NCI-H1694 (cell line): ENCODE data around the gene TSKS.

Experiments used
- DNase-seq: peaks from one replicate; lab custom pipeline; 2025; lab: John Stamatoyannopoulos, UW

The TSKS gene

DNA sequence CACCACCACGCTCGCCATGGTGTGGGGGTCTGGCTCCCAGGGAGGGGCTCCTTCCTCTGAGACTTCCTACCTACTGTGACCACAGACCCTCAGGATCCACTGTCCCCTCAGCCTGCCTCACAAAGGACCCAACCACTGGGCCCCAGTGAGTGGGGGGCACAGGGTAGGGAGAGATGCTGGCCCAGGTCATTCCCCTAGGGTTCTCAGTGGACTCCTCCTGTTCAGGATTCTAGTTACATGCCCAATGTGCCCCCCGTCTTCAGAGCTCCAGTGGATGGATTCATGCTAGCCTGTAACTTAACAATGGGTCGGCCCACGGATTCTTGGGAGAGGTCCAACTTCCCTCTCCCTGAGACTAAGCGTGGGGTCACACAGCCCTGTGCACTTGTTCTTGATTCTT, at the start of gene TSKS:
TSS of gene TSKS (minus strand) at position 77 of the 400 bp plus-strand sequence. CDS start at position 18, 59 bp downstream.
- DNase-seq = no peak

DNA sequence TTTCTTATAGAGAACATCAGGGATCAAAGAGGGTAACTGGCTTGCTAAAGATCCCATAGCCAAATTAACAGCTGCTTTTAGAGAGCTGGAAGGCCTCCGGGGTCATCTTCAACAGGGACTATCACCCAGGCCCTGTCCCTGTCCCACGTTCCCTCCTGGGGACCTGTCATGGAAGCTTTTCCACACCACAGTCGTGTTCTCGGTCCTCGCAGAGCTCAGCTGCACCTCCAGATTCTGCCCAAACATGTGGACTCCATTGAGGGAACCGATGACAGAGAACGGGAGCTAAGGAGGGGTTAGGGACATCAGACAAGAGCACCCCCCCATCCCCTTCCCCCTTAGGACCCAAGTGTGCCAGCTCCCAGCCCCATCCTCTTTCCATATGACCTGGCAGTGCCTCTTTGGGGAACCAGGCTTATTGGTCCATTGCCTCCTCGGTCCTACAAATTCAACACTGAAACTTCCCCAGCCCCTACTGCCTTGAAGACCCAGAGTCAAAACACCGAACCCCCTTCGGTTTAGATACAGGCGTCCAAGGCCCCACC, 49.4 kb upstream of the TSKS start:
- no peak for DNase-seq

- DNase-seq = no peak
Measured at GRCh38 chr19:49811328-49811727, 48.2 kb upstream of the TSKS start.

DNA sequence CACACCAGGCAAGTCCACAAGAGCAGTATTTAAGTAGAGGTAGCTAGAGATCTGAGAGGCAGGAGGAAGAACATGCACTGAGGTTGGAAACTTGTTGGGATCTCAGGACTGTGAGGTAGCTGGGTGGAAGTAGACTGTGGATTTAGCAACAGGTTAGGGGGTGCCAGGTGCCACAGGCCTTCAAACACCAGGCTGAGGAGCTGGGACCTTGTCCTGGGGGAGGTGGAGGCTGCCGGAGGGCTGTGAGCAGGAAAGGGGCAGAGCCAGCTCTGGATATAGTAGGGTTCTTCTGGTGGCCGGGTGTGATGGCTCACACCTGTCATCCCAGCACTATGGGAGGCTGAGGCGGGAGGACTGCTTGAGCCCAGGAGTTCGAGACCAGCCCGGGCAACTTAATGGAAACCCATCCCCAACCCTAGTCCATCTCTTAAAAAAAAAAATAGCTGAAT, 46.9 kb upstream of the TSKS start:
- DNase-seq = no peak

DNA sequence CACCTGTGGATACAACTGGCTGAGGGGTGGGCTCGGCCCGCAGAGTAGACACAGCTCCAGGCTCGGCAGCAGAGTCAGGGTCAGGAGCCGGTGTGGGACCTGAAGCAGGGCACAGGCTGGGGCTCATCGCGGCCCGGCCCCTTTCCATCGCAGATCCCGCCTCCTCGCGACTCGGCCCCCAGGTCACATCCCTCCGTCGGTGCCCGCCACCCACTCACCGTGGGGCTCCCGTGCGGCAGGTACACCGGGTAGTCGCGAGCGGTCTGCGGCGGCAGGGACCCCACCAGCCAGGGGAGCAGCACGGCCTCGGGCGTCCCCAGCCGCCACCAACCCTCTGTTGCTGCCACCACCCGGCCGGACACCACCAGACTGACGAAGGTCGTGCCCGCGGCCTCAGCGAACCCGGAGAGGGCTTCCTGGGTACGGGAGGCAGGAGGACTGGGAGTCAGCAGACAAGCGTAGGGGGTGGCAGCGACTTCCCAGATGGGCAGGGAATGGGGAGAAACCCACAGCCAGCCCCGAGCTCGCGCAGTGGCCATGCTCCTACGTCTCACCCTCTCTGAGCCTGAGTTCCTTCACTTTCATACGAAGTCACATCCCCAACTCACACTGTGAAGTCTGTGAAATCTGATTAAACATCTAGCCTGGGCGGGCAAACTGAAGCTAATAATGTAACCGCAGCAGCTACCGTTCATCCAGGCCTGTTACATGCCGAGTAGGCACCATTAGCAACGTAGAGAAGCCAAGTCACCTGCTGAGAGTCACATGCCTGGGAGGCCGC, 46.2 kb upstream of the TSKS start:
- no peak for DNase-seq

- peak; percentile 61 for DNase-seq
Measured at GRCh38 chr19:49808711-49809159, 45.6 kb upstream of the TSKS start.

- DNase-seq = no peak
Measured at GRCh38 chr19:49807904-49808675, 45.0 kb upstream of the TSKS start.

- DNase-seq = no peak
Measured at GRCh38 chr19:49807058-49807903, 44.2 kb upstream of the TSKS start.

- DNase-seq = no peak
Measured at GRCh38 chr19:49806620-49806959, 43.5 kb upstream of the TSKS start.

GRCh38 chr19:49805822-49806619, 42.9 kb upstream of the TSKS start:
- no peak for DNase-seq

DNA sequence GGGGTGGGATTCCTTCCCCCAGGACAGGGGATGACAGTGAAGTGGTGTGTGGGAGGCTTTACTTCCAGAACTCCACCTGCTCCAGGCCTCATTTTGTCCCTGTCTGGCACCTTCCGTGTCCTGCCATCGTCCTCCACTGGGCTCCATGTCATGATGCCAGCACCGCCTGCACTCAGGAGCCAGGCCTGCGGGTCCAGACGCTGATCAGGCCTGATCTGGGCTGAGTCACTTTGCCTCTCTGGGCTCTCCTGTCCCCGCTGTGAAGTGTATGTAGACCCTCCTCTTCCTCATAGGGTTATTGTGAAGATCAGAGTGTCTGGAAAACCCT, 40.4 kb upstream of the TSKS start:
- DNase-seq = no peak

- no peak for DNase-seq
Measured at GRCh38 chr19:49802836-49803528, 39.9 kb upstream of the TSKS start.

DNA sequence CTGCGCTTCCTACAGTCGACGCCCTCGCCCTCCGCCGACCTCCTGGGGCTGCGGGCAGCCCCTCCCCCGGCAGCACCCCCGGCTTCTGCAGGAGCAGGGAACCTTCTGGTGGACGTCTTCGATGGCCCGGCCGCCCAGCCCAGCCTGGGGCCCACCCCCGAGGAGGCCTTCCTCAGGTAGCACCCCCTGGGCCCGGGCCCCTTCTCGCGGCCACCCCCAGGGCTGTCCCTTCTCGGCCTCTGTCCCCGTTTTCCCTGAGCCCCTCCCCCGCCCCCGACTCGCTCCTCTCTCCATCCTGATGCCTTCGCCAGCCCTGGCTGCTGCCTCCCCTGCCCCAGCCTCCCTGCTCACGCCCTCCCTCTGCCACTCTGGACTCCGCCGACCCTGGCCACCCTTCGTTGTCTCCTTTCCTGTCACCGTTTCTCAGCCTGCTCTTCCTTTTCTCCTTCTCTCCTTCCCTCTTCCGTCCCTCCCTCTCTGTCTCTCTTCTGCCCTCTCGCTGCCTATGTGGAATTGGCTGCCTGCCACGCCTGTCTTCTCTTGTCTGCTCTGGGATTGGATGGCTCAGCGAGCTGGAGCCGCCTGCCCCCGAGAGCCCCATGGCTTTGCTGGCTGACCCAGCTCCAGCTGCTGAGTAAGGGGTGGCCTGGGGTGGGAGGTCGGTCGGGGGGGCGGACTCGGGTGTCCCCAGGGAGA, 39.0 kb upstream of the TSKS start:
- peak; percentile 84 for DNase-seq

- no peak for DNase-seq
Measured at GRCh38 chr19:49801401-49801888, 38.3 kb upstream of the TSKS start.

DNA sequence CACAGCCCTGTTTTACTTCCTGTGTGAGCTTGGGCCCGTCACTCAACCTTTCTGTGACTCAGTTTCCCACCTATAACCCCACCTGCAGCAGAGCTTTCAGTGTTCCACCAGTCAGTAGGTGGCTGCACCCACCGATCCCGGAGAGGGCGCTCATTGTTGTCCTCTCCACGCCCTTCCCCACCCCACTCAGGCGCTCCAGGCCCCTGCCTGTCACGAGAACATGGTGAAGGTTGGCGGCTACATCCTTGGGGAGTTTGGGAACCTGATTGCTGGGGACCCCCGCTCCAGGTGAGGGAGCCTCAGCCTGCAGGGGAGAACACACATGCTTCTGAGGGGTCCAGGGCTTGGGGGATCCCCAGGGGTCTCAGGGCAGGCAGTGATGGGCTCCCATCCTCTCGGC, 37.7 kb upstream of the TSKS start:
- no peak for DNase-seq

DNA sequence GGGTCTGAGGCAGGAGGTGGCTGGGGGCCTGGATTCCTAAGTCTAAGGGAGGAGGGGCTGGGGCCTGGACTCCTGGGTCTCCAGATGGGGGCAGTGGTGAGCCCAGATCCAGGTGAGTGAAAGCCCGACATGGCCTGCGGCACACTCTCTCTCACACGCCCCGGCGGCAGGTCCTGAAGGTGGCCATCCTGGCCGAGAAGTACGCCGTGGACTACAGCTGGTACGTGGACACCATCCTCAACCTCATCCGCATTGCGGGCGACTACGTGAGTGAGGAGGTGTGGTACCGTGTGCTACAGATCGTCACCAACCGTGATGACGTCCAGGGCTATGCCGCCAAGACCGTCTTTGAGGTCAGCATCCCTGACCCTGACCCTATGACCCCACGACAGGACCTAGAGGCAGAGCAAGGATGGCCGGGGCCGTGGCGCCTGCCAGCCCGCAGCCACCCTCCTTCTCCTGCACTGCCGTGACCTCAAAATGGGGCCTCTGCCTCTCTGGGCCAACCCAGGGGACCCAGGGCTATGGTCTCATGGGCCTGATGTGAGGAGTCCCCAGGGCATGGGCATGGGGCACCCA, 36.8 kb upstream of the TSKS start:
- DNase-seq = no peak

GRCh38 chr19:49799271-49799797, 36.2 kb upstream of the TSKS start:
- no peak for DNase-seq

- no peak for DNase-seq
Measured at GRCh38 chr19:49798574-49798973, 35.5 kb upstream of the TSKS start.

DNA sequence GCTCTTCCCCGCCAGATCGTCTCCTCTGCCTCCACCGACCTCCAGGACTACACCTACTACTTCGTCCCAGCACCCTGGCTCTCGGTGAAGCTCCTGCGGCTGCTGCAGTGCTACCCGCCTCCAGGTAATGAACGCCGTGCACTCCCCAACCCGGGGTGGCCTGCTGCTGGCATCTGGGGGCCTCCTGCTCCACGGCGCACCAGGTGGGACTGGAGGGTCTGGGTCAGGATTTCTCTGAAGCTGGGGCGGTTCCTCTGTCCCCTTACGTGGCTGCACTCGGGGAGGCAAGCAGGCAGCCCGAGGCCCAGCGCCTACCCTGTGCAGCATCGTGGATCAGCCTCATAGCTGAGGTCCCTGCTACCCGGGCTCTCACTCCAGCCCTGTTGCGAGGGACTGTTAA, 32.5 kb upstream of the TSKS start:
- no peak for DNase-seq

- DNase-seq = no peak
Measured at GRCh38 chr19:49793561-49793840, 30.4 kb upstream of the TSKS start.
